Neural progenitor cell (in vitro differentiated cells): ENCODE data around the gene ZNF620. TPM values are rescaled to one million over a fixed set of nuclear protein-coding genes. Genes with fewer than 3 reads are reported as not detected.
"Not testable (repeated sequence)": the region's sequence is repeated elsewhere in the genome, so short reads cannot be mapped to it uniquely, and the experiment has no call there.

Experiments used
- DNase-seq: peaks from one replicate; pipeline ENCODE4 v3.0.0-alpha.2; 2016; ENCODE audit warnings: low spot score
- H2AFZ ChIP-seq: fragments of 200-600 bp; sonication (generic); replicated peaks from 2 replicates; pipeline ENCODE4 v1.6.1; 2016; ENCODE audit warnings: antibody characterized with exemption
- H3F3A ChIP-seq: fragments of 200-600 bp; sonication (generic); 2 replicates; pipeline ENCODE4 v1.6.1; 2016; ENCODE audit warnings: antibody characterized with exemption, low read depth
- H3K27ac ChIP-seq: fragments of 200-600 bp; sonication (generic); 2 replicates; pipeline ENCODE4 v1.5.1; 2016; ENCODE audit warnings: mild to moderate bottlenecking
- H3K27me3 ChIP-seq: fragments of 200-600 bp; sonication (generic); 2 replicates; pipeline ENCODE4 v1.6.1; 2016; ENCODE audit warnings: mild to moderate bottlenecking, moderate library complexity
- H3K36me3 ChIP-seq: fragments of 200-600 bp; sonication (generic); 2 replicates; pipeline ENCODE4 v1.5.1; 2016
- H3K4me1 ChIP-seq: fragments of 200-600 bp; sonication (generic); 2 replicates; pipeline ENCODE4 v1.6.1; 2016; ENCODE audit warnings: mixed run types
- H3K4me2 ChIP-seq: fragments of 200-600 bp; sonication (generic); 2 replicates; pipeline ENCODE4 v1.6.1; 2016
- H3K4me3 ChIP-seq: fragments of 200-600 bp; sonication (generic); 2 replicates; pipeline ENCODE4 v1.5.1; 2016
- H3K79me2 ChIP-seq: fragments of 200-600 bp; sonication (generic); 2 replicates; pipeline ENCODE4 v1.6.1; 2016; ENCODE audit warnings: low read depth
- H3K9ac ChIP-seq: fragments of 200-600 bp; sonication (generic); 2 replicates; pipeline ENCODE4 v1.6.1; 2016
- H3K9me3 ChIP-seq: fragments of 200-600 bp; sonication (generic); 2 replicates; pipeline ENCODE4 v1.5.1; 2016; ENCODE audit warnings: low read depth
- H4K20me1 ChIP-seq: fragments of 200-600 bp; sonication (generic); 2 replicates; pipeline ENCODE4 v1.6.1; 2016; ENCODE audit warnings: low read depth
- H3K27ac Mint-ChIP-seq: 3 replicates; pipeline ENCODE4 v1.8.0; 2021; ENCODE audit warnings: mixed read lengths
- H3K27me3 Mint-ChIP-seq: 2 replicates; pipeline ENCODE4 v1.8.0; 2022; ENCODE audit warnings: low read depth, mild to moderate bottlenecking, inconsistent platforms, moderate library complexity, mixed read lengths; ENCODE audit not compliant: insufficient read depth
- H3K36me3 Mint-ChIP-seq: 3 replicates; pipeline ENCODE4 v1.8.0; 2021; ENCODE audit warnings: mixed read lengths
- H3K4me1 Mint-ChIP-seq: 3 replicates; pipeline ENCODE4 v1.8.0; 2021; ENCODE audit warnings: mixed read lengths
- H3K4me3 Mint-ChIP-seq: 3 replicates; pipeline ENCODE4 v1.8.0; 2021; ENCODE audit warnings: mild to moderate bottlenecking, moderate library complexity, mixed read lengths
- H3K9me3 Mint-ChIP-seq: 3 replicates; pipeline ENCODE4 v1.8.0; 2020; ENCODE audit warnings: mixed read lengths
- CTCF ChIP-seq: fragments of 200-600 bp; sonication (generic); IDR thresholded peaks from 2 replicates; pipeline ENCODE4 v1.5.1; 2017; ENCODE audit warnings: antibody characterized with exemption, mild to moderate bottlenecking
- EZH2 ChIP-seq: fragments of 200-600 bp; sonication (generic); IDR thresholded peaks from 2 replicates; pipeline ENCODE4 v1.6.1; 2017; ENCODE audit warnings: antibody characterized with exemption, mild to moderate bottlenecking, moderate library complexity
- EZH2phosphoT487 ChIP-seq: fragments of 200-600 bp; sonication (generic); IDR thresholded peaks from 2 replicates; pipeline ENCODE4 v1.6.1; 2017; ENCODE audit warnings: antibody characterized with exemption
- total RNA-seq: library from RNA; depleted of rRNA; stranded (reverse); fragments of >200 nt; gene quantifications from 2 replicates; pipeline ENCODE4 v1.2.3, GENCODE V29; 2015; ENCODE audit warnings: low replicate concordance

Gene ZNF620
- total RNA-seq, 1 donor from 2014 or later = 23.6 TPM

- Histone ChIP-seq H4K20me1 (peaks cover 33% of the 10 kb centered on the region), H3K4me2 (peak overlapping the region; percentile 87), H3K36me3 (peaks cover 14% of the 10 kb centered on the region), H3K9me3 (no peaks in the 10 kb centered on the region), H3F3A (peaks cover 35% of the 10 kb centered on the region), H2AFZ (no peak overlapping the region), H3K4me3 (peak overlapping the region; percentile 84), H3K27ac (no peak overlapping the region), H3K4me1 (peaks cover 13% of the 10 kb centered on the region), H3K79me2 (peaks cover 42% of the 10 kb centered on the region), H3K9ac (peak overlapping the region; percentile 93), H3K27me3 (no peaks in the 10 kb centered on the region)
- peaks cover 23% of the 10 kb centered on the region for H3K36me3 Mint-ChIP-seq
- H3K4me1 Mint-ChIP-seq = peaks cover 32% of the 10 kb centered on the region
- H3K4me3 Mint-ChIP-seq = peak overlapping the region; percentile 96
- TF ChIP-seq EZH2 (no peak), EZH2phosphoT487 (no peak), CTCF (no peak)
- DNase-seq = no peak
- no peaks in the 10 kb centered on the region for H3K27me3 Mint-ChIP-seq
- no peaks in the 10 kb centered on the region for H3K9me3 Mint-ChIP-seq
- no peak overlapping the region for H3K27ac Mint-ChIP-seq
Measured at GRCh38 chr3:40458473-40458872, 47.4 kb upstream of the ZNF620 start.

GRCh38 chr3:40460481-40460880 is 45.4 kb upstream of the ZNF620 start:
- H3K4me1 Mint-ChIP-seq = peaks cover 23% of the 10 kb centered on the region
- H3K4me3 Mint-ChIP-seq, H3K4me2 ChIP-seq, H3K9me3 ChIP-seq, H3K9ac ChIP-seq, H3K27ac ChIP-seq, H3K27me3 ChIP-seq, H3K27me3 Mint-ChIP-seq, H3K4me3 ChIP-seq, H2AFZ ChIP-seq, H3K9me3 Mint-ChIP-seq, DNase-seq, H3K27ac Mint-ChIP-seq: not testable (repeated sequence)
- Histone ChIP-seq H4K20me1 (peaks cover 33% of the 10 kb centered on the region), H3K4me1 (peaks cover 13% of the 10 kb centered on the region), H3K36me3 (peaks cover 17% of the 10 kb centered on the region), H3F3A (peaks cover 50% of the 10 kb centered on the region), H3K79me2 (peaks cover 42% of the 10 kb centered on the region)
- peaks cover 34% of the 10 kb centered on the region for H3K36me3 Mint-ChIP-seq

GRCh38 chr3:40461161-40461560 is 44.7 kb upstream of the ZNF620 start:
- no peak overlapping the region for H3K4me3 Mint-ChIP-seq
- peaks cover 19% of the 10 kb centered on the region for H3K4me1 Mint-ChIP-seq
- Histone ChIP-seq H2AFZ (no peak overlapping the region), H3K79me2 (peaks cover 41% of the 10 kb centered on the region), H3K4me1 (peaks cover 13% of the 10 kb centered on the region), H3K4me2 (no peak overlapping the region), H3K9ac (no peak overlapping the region), H3F3A (peaks cover 52% of the 10 kb centered on the region), H3K4me3 (no peak overlapping the region), H3K27me3 (no peaks in the 10 kb centered on the region), H3K9me3 (no peaks in the 10 kb centered on the region), H3K36me3 (peaks cover 17% of the 10 kb centered on the region), H3K27ac (no peak overlapping the region), H4K20me1 (peaks cover 33% of the 10 kb centered on the region)
- H3K9me3 Mint-ChIP-seq = no peaks in the 10 kb centered on the region
- H3K36me3 Mint-ChIP-seq = peaks cover 36% of the 10 kb centered on the region
- TF ChIP-seq CTCF = no peak
- no peak for TF ChIP-seq EZH2phosphoT487
- TF ChIP-seq EZH2 = no peak
- no peaks in the 10 kb centered on the region for H3K27me3 Mint-ChIP-seq
- H3K27ac Mint-ChIP-seq = no peak overlapping the region
- DNase-seq = no peak

- Histone ChIP-seq H3K36me3 (peaks cover 17% of the 10 kb centered on the region), H3F3A (peaks cover 60% of the 10 kb centered on the region), H3K79me2 (peaks cover 26% of the 10 kb centered on the region), H3K4me1 (peaks cover 13% of the 10 kb centered on the region), H4K20me1 (peaks cover 28% of the 10 kb centered on the region)
- not testable (repeated sequence) for H3K27ac Mint-ChIP-seq, H3K9me3 Mint-ChIP-seq, H2AFZ ChIP-seq, H3K27me3 ChIP-seq, DNase-seq, H3K4me2 ChIP-seq, H3K9me3 ChIP-seq, H3K27me3 Mint-ChIP-seq, H3K9ac ChIP-seq, H3K4me3 ChIP-seq, H3K27ac ChIP-seq, H3K4me3 Mint-ChIP-seq
- Mint-ChIP-seq H3K36me3 (peaks cover 38% of the 10 kb centered on the region), H3K4me1 (peaks cover 11% of the 10 kb centered on the region)
Measured at GRCh38 chr3:40462838-40463237, 43.0 kb upstream of the ZNF620 start.
